Left ventricle myocardium inferior (tissue), 1 donor: ENCODE measurements around the gene TPM4. TPM values are rescaled to one million over a fixed set of nuclear protein-coding genes. Genes with fewer than 3 reads are reported as not detected.

Source experiments
- DNase-seq: peaks from one replicate; pipeline ENCODE4 v3.0.0-alpha.2; 2020
- H3K27ac ChIP-seq: fragments of 200-600 bp; replicated peaks from 2 replicates; pipeline ENCODE4 v1.8.0; 2021
- H3K27me3 ChIP-seq: fragments of 200-600 bp; 2 replicates; pipeline ENCODE4 v1.8.0; 2021; ENCODE audit warnings: low read depth
- H3K36me3 ChIP-seq: fragments of 200-600 bp; 2 replicates; pipeline ENCODE4 v1.8.0; 2021
- H3K4me1 ChIP-seq: fragments of 200-600 bp; 2 replicates; pipeline ENCODE4 v1.8.0; 2021
- H3K4me3 ChIP-seq: fragments of 200-600 bp; 2 replicates; pipeline ENCODE4 v1.8.0; 2021; ENCODE audit warnings: mild to moderate bottlenecking, moderate library complexity
- H3K9me3 ChIP-seq: fragments of 200-600 bp; replicated peaks from 2 replicates; pipeline ENCODE4 v1.8.0; 2021
- CTCF ChIP-seq: fragments of 200-600 bp; IDR thresholded peaks from 2 replicates; pipeline ENCODE4 v1.8.0; 2021; ENCODE audit warnings: antibody characterized with exemption, mild to moderate bottlenecking, borderline replicate concordance
- intact Hi-C: fragments of 100-400 bp; cut with micrococcal nuclease; formaldehyde crosslinking; loops from one replicate; pipeline ENCODE4 v1.11.0; 2022
- total RNA-seq: library from RNA; stranded (reverse); fragmentation: NEBNext Ultra II Directional; extraction: Animal tissue kit (Norgen Biotek cat#: 25700); gene quantifications from one replicate; pipeline ENCODE4 v1.2.1, GENCODE V29; 2021
- donor health status: DM: no; HTN: yes; CAD: no; lungs with severe emphysema.

Gene TPM4
- total RNA-seq, 1 donor from 2014 or later = 69.6 TPM

GRCh38 chr19:16034958-16035560 is 41.2 kb upstream of the TPM4 start:
- peaks cover 25% of the 10 kb centered on the region for H3K27me3 ChIP-seq
- H3K27ac ChIP-seq = no peak overlapping the region
- intact Hi-C loops = no loop called here
- no peaks in the 10 kb centered on the region for H3K4me1 ChIP-seq
- no peaks in the 10 kb centered on the region for H3K36me3 ChIP-seq
- H3K9me3 ChIP-seq = no peaks in the 10 kb centered on the region
- no peak overlapping the region for H3K4me3 ChIP-seq
- TF ChIP-seq CTCF = no peak
- no peak for DNase-seq

GRCh38 chr19:16035601-16036297 is 40.5 kb upstream of the TPM4 start:
- Histone ChIP-seq H3K4me3 (no peak overlapping the region), H3K36me3 (no peaks in the 10 kb centered on the region), H3K27ac (no peak overlapping the region), H3K27me3 (peaks cover 25% of the 10 kb centered on the region), H3K9me3 (no peaks in the 10 kb centered on the region), H3K4me1 (no peaks in the 10 kb centered on the region)
- intact Hi-C loops = no loop called here
- no peak for DNase-seq
- TF ChIP-seq CTCF = no peak

DNA sequence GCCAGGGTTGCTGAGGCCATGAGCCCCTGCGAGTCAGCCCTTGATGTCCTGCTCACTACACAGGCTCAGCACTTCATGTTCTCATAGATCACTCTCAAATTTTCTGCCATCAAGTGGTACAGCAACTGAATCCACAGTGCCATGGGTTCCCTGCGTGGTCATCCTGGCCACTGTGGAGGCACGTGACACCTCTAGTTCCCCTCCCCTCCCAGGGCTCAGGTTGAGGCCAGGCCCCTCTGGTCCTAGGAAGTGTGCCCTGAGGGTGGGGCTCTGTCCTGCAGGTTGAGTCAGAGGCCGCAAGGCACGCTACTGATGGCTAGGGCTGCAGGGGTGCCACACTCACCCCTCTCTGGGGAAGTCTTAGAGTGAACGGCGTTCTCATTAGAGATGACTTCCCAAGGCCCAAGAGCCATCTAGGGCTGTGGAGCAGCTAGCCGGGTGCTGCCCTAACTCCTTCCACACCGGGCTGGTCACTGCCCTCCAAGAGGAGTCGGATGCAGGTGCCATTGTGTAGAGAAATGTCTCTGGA is 39.8 kb upstream of the TPM4 start:
- no peak for DNase-seq
- Histone ChIP-seq H3K27me3 (peaks cover 25% of the 10 kb centered on the region), H3K4me3 (no peak overlapping the region), H3K27ac (no peak overlapping the region), H3K36me3 (no peaks in the 10 kb centered on the region), H3K9me3 (no peaks in the 10 kb centered on the region), H3K4me1 (peaks cover 6% of the 10 kb centered on the region)
- intact Hi-C loops = no loop called here
- no peak for TF ChIP-seq CTCF

- intact Hi-C loops = no loop called here
- no peak for TF ChIP-seq CTCF
Observed at GRCh38 chr19:16036941-16037340, 39.4 kb upstream of the TPM4 start.

DNA sequence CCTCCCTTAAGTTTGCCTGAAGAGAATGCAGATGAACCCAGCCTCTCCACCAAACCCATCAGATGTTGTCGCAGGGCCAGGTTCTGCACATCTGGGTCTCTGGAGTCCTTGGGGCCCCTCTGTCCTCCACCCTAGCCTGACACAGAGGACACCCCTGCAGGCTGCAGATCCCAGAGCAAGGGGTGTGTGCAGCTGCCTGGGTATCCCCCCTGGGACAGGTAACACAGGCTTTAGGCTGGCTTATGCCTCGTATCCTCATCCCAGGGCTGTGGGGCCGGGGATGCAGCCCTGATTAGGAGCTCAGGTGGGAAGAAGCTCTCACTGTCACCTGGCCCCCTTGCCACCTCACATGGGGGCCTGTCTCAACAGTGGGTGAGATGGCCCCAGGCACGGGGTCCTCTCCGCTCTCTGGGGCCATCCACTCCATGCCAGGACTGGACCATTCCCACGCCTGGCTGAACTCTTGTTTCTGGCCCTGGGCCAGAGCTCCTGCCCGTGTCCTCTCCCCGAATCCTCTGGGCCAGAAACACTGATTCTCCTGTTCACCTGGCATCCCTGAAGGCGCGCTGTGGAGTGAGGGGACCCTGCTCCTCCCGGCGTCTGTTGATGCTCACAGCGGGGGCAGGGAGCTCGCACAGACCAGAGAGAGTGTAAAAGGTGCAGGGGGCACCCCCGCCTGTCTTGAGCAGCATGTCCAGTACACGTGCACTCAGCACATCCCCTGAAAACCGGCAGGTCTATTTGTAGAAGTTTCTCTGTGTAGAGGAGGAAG is 38.7 kb upstream of the TPM4 start:
- H3K36me3 ChIP-seq = no peaks in the 10 kb centered on the region
- TF ChIP-seq CTCF = no peak
- H3K9me3 ChIP-seq = no peaks in the 10 kb centered on the region
- H3K27me3 ChIP-seq = peaks cover 25% of the 10 kb centered on the region
- H3K4me3 ChIP-seq = no peak overlapping the region
- DNase-seq = no peak
- intact Hi-C loops = no loop called here
- no peak overlapping the region for H3K27ac ChIP-seq
- peaks cover 6% of the 10 kb centered on the region for H3K4me1 ChIP-seq

More at GRCh38 chr19:16036941-16037340, 39.4 kb upstream of the TPM4 start:
- H3K4me1 ChIP-seq = peaks cover 6% of the 10 kb centered on the region
- no peaks in the 10 kb centered on the region for H3K36me3 ChIP-seq
- H3K27ac ChIP-seq = no peak overlapping the region
- no peak for DNase-seq
- H3K4me3 ChIP-seq = no peak overlapping the region
- H3K27me3 ChIP-seq = peaks cover 25% of the 10 kb centered on the region
- no peaks in the 10 kb centered on the region for H3K9me3 ChIP-seq
